GM18499 (cell line): ENCODE data around the gene ZNRF2.

Experiments used
- ATAC-seq: cut with Tn5 transposase; IDR thresholded peaks from one replicate; pipeline ENCODE4 v1.9.1; 2021; ENCODE audit warnings: moderate number of reproducible peaks; ENCODE audit not compliant: insufficient read depth, unreplicated experiment

The ZNRF2 gene

DNA sequence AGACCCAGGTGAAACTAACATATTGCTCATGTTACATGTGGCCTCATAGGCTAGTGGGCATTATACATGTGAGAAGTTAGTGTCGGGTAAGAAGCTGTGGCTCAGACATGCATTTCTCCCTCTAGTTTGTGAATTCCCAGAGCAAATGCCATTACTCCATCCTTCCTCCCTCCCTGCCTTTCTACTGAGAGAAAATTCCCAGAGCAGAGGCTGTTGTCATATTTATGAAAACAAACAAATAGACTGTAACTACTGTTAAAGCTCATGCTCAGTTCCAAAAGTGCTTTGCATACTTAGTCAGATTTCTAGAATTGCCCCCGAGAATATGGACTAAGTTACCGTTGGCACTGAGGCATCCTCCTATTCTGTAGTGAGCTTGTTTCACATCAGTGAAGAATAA lies 29.0 kb downstream of the ZNRF2 start:
- no peak for ATAC-seq

DNA sequence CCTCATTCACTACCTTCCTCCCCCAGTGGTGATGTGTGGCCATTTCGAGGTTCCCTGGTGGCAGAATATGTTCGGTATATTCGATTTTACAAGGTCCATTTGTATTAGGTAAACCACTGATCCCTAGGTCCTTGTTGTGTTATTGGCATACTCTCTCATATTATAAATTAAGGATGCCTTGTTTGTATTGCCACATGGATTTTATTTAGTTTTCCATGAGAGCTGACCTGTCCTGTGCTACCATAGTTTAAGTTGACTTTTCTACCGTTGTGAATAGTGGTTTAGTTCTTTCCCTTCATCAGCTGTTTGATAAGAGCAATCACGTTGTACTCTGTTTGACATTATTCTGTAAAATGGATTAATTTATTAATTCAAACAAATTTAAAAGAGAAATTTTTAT lies 29.4 kb downstream of the ZNRF2 start:
- no peak for ATAC-seq

DNA sequence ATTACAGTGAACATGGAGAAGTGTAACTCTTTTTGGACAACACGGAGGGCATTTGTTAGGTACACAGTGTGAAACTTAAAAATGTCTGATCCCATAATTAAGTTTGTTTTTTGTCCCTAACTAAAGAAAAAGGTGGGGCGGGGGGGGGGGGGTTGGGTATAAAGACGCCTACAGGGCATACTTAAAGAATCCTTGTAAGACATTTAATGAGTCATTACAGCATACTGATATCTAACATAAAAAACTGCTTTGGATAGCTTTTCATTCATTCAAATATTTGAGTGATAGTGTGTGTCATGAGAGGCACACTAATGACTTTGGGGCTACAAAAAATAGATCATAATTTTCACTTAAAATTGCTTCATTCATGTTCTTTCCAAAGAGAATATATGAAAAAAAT lies 31.2 kb downstream of the ZNRF2 start:
- no peak for ATAC-seq

GRCh38 chr7:30320392-30320791 lies 36.0 kb downstream of the ZNRF2 start:
- ATAC-seq: no peak

GRCh38 chr7:30321089-30321881 lies 36.9 kb downstream of the ZNRF2 start:
- no peak for ATAC-seq

DNA sequence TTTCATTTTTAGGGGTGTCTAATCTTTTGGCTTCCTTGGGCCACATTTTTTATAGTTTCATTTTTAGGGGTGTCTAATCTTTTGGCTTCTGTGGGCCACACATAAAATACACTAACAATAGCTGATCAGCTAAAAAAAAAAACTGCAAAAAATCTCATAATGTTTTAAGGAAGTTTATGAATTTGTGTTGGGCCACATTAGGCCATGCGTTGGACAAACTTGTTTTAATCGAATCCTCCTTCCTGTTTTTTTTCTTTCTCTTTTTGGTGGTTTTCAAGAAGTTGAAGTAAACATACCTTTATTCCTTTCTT lies 37.4 kb downstream of the ZNRF2 start:
- ATAC-seq: no peak

DNA sequence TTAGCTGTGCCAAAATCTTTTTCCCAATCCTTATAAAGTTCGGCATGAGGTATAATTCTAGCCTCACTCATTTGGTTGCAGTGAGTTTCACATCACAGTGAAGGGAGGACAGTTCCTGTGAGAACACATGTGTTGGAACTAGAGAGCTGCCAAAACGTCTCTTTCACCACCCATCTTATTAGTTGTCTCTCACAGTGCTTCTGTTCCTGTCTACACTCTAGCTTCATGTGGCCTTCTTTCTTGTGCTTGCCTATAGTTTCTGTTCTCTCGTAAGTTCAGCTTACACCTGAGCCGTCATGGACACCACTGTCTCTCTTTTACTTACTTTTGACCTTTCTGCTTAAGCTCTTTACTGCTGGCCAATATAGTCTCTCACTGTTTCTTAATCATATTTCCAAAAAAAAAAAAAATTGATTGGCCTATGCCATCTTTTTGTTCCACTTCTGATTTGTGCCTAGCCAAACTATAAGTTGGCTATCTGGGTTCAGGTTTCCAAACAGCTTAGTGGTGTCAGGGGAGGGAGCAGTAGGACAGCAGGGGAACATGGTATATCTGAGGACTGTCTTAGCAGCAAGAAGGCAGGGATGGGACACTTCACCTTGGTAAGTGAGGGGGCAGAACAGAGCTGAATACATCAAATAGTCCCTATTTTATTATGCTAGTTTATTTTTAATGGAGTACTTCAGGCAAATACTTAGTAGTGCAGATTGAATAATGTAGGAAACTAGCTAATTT lies 38.0 kb downstream of the ZNRF2 start:
- peak; percentile 66 for ATAC-seq

- ATAC-seq: peak; percentile 35
Measured at GRCh38 chr7:30323006-30323355, 38.6 kb downstream of the ZNRF2 start.

GRCh38 chr7:30327813-30328212 lies 43.4 kb downstream of the ZNRF2 start:
- ATAC-seq: no peak

DNA sequence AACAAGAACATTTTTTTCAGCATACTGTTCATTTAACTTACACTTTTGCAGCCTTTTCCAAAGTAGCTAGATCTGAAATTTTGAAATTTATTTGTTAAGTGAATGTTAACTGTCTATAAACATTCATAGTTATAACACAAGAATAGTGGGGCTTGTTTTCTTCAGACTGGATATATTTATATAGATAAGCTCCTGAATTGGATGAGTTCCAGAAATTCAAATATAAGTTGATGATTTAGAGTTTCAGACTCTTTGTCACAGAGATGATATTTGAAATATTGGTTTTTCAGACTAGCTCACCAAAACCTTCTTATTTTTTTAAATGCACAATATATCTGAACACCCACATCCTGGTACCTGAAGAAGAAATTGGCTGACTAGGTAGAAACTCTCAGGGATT lies 44.0 kb downstream of the ZNRF2 start:
- no peak for ATAC-seq

GRCh38 chr7:30329716-30330115 lies 45.3 kb downstream of the ZNRF2 start:
- ATAC-seq: no peak

DNA sequence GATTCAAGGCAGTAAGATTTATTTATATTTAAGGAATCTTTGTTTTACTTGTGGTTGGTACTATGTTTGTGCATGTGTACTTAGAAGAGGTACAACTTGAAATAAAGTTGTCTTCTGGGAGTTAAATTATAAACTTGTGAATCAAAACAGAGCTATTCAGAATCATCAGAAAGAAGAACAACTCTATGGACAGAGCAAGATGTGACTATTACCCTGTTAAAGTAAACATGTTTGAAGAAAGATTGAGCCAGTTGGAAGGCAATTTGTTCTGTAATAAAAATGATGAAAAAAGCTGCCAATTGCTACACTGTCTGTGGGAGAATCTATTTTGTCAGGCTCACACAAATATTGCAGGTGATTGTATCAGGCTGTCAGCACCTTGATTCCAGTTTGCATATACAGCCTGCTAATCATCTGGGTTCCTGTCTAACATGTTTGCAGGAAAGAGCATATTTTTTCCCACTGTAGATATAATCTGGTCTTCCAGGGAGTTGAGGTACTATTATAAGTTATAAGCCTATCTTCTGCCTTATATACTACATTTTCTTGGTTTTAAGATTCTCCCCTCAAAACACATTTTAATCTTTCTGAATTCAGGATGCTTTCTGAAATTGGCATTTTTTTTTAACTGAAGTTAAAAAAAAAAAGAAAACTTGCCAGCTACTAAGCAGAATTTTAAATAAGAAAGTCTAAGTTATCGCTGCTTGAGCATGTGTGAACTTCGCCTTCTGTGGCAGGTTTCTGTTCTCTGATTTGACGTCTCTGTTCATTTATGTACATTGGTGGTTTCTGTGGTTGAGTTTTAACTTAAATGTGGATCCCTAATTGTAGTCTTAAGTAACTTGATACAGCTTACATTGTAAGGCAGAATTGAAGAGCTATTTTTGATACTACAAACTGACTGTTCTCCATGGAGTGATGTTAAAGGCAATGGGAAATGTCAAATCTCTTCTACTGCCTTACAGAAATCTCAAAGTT lies 46.0 kb downstream of the ZNRF2 start:
- no peak for ATAC-seq

GRCh38 chr7:30331338-30331737 lies 46.9 kb downstream of the ZNRF2 start:
- no peak for ATAC-seq

- no peak for ATAC-seq
Measured at GRCh38 chr7:30332549-30332948, 48.2 kb downstream of the ZNRF2 start.

- ATAC-seq: no peak
Measured at GRCh38 chr7:30335763-30336487, 51.5 kb downstream of the ZNRF2 start.

DNA sequence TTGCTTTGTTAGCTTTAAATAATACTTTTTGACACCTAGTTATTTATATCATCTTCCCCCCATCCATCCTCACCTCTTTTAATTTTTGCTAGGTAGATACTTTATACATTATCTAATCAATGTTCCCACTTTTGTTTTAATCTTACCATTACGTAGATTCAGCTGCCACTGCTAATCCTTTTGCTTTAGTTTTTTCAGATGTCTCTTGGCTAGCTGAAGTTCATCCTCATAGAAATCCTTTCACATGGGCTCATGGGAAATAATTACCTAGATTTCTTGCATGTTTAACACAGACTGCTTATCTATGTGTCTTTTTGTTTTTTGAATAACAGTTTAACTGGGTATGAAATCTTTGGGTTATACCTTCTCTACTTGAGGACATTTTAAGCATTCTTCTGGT lies 60.1 kb downstream of the ZNRF2 start:
- ATAC-seq: no peak

- peak; percentile 14 for ATAC-seq
Measured at GRCh38 chr7:30347226-30348082, 63.1 kb downstream of the ZNRF2 start.

DNA sequence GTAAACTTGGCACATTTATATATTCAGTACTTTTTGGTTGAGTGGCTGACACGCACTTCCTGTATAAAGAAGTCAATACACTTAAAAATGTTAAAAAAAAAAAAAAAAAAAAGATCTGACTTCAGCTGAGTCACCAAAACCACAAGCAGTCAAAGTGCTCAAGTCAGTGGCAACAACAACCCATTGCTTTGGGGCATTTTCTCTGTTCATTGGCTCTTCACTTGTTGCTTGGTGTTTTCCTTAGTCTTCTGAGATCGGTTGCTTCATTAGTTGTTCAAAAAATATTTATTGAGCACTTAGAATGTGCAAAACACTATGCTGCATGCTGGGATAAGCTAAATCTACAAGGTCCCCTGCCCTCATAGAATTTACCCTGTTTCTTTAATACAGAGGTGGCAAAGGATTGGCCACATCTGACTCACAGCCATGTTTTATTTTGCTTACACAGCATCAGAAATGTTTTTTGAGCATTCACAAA lies 63.7 kb downstream of the ZNRF2 start:
- ATAC-seq: peak; percentile 80

- ATAC-seq: no peak
Measured at GRCh38 chr7:30349170-30349569, 64.8 kb downstream of the ZNRF2 start.
